Skin epidermis (tissue), 12 donors: ENCODE data around the gene ISCU.
"Not testable (repeated sequence)": the region's sequence is repeated elsewhere in the genome, so short reads cannot be mapped to it uniquely, and the experiment has no call there.

Source experiments
- H3K27ac ChIP-seq, 21 experiments: fragments of 200-600 bp; sonication (generic) in 11 of 21; one replicate each; pipeline ENCODE4 v1.5.0; 2020; ENCODE audit warnings: mild to moderate bottlenecking in 3 of 21, inconsistent platforms in 2 of 21, moderate library complexity in 2 of 21
- H3K4me3 ChIP-seq, 7 experiments: fragments of 200-600 bp; sonication (generic) in 2 of 7; one replicate each; pipeline ENCODE4 v1.5.0; 2020; ENCODE audit warnings: inconsistent platforms in 2 of 7, mild to moderate bottlenecking in 2 of 7, moderate library complexity in 1 of 7

The ISCU gene

DNA sequence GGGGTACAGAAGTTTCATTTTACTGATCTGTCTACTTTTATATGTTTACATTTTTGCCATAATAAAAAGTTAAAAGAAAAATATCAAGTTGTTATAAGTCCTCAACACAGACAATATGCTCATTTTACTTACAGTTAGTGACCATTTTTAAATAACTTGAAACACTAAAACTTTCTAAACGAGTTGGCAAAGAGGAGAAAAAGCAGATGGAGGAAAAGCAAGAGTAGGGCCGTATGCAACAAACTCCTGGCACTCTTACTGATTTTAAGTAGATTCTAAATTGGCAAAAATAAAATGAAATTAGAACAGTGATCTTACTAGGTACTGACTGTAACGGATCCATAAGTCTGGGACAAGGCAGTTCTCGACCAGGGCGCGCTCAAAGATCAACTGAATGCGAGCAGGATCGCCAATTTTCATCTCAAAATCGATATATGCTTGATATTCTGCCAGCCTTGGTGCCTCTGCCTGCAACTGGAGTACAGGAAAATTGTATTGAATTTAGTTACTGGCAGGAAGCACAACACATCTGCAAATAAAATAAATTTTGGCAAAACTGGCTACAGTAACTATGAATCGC is 23.7 kb upstream of the ISCU start:
- H3K27ac ChIP-seq: no peak overlapping the region
- H3K4me3 ChIP-seq: no peak overlapping the region

DNA sequence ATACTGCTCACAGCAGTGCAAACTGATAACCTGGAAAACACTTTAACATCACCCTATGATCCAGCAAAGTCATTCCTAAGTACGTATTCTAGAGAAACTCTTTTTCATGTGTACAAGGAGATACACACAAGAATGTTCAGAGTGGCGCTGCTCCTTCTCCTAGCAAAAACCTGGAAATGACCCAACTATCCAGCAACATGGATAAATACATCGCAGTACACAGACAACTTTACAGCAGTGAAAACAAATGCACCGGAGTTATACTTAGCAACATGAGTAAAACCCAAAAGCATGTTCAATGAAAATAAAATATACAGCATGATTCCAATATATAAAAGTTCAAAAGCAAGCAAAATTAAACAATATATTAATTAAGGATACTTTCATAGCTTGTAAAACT is 20.1 kb upstream of the ISCU start:
- peak overlapping the region in 2 of 21 experiments; percentile 60 to 72 for H3K27ac ChIP-seq
- H3K4me3 ChIP-seq: no peak overlapping the region

- Histone ChIP-seq H3K4me3 (no peak overlapping the region), H3K27ac (peak overlapping the region in 1 of 21 experiments; percentile 10)
Observed at GRCh38 chr12:108543652-108544051, 18.7 kb upstream of the ISCU start.

DNA sequence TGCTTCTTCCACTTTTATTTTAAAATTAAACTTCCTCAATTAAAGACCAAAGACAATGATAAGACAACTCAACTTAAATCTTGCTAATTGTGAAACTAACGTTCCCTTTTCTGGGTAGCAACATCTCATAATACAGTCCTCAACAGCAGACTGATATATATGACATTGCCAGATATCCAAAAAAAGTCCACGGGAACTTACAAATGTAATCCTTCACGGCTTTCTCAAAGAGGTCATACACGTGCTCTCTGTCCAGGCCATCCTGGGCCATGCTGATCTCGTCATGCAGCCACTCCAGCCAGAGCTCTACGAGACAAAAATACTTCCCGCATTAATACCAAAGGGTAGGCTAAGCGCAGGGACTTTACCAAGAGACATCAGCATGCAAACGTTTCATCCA is 14.7 kb upstream of the ISCU start:
- Histone ChIP-seq H3K4me3 (no peak overlapping the region), H3K27ac (no peak overlapping the region)

GRCh38 chr12:108548954-108549521 is 13.4 kb upstream of the ISCU start:
- no peak overlapping the region for H3K27ac ChIP-seq
- H3K4me3 ChIP-seq: no peak overlapping the region

DNA sequence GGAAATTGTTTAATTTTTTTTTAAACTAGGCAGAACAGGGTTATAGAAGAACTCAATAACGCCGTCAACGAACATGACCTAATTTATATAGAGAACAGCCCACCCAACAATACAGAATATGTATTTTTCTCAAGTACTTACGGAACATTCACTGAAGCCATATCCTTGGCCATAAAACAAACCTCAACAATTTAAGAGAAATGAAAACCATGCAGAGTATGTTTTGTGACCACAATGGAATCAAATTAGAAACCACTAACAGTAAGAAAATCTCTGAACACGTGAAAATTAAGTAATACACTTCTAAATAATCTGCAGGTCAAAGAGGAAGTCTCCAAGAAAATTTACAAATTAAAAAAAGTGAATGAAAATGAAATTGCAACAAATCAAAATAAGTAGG is 10.9 kb upstream of the ISCU start:
- Histone ChIP-seq H3K4me3 (no peak overlapping the region), H3K27ac (no peak overlapping the region)

DNA sequence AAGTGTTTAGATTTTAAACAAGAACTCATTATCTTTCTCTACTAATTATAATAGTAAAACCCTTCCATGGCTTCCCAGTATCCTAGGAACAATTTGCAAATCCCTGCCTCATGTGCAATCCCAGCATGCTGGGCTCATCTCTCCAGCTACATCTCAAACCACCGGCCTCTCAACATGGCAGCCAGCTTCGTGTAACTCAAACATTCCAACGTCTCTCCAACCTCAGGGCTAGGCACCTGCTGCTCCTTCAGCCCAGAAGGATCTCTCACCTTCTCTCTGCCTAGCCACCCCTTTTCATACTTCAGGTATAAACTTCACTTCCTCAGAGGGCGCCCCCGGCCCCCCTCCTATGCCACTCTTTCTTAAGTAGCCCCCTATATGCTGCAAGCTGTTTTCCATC is 8.6 kb upstream of the ISCU start:
- Histone ChIP-seq H3K4me3 (no peak overlapping the region), H3K27ac (no peak overlapping the region)

DNA sequence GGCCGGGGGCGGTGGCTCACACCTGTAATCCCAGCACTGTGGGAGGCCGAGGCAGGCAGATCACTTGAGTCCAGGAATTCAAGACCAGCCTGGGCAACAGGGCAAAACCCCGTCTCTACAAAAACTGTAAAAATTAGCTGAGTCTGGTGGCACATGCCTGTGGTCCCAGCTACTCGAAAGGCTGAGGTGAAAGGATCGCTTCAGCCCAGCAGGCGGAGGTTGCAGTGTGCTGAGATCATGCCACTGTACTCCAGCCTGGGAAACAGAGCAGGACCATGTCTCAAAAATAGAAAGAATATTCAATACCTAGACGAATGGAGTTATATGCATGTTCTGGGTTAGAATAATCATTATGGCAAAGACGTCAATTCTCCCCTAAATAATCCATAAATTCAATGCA is 7.0 kb upstream of the ISCU start:
- H3K27ac ChIP-seq: not testable (repeated sequence)

GRCh38 chr12:108559007-108559655 is 3.3 kb upstream of the ISCU start:
- no peak overlapping the region for H3K27ac ChIP-seq
- H3K4me3 ChIP-seq: no peak overlapping the region

More for the DNA sequence above, 7.0 kb upstream of the ISCU start:
- H3K4me3 ChIP-seq: not testable (repeated sequence)

GRCh38 chr12:108559748-108560147 is 2.6 kb upstream of the ISCU start:
- peak overlapping the region in 3 of 21 experiments; percentile 81 to 95 (median 93) for H3K27ac ChIP-seq
- peak overlapping the region in 5 of 7 experiments; percentile 78 to 94 (median 90) for H3K4me3 ChIP-seq

- Histone ChIP-seq H3K4me3 (peak overlapping the region; percentile 62 to 94 (median 88)), H3K27ac (peak overlapping the region in 20 of 21 experiments; percentile 65 to 97 (median 93))
Observed at GRCh38 chr12:108560321-108560721, 2.1 kb upstream of the ISCU start.

- H3K4me3 ChIP-seq: peak within 1 kb of the TSS; percentile 62 to 94 (median 88)
- H3K27ac ChIP-seq: peak within 1 kb of the TSS; percentile 65 to 97 (median 93)
Observed at GRCh38 chr12:108560752-108561719, 1.4 kb upstream of the ISCU start, which contains the start of gene SART3. TSS of gene SART3 (minus strand) at chr12:108561173. CDS start at chr12:108561154, 19 bp downstream.

- Histone ChIP-seq H3K4me3 (peak overlapping the region; percentile 62 to 94 (median 88)), H3K27ac (peak overlapping the region in 19 of 21 experiments; percentile 78 to 97 (median 93))
Observed at GRCh38 chr12:108561852-108562347, 496 bp upstream of the ISCU start.

GRCh38 chr12:108563136-108563803 is 874 bp downstream of the ISCU start:
- H3K27ac ChIP-seq: peak overlapping the region; percentile 36 to 97 (median 92)
- peak overlapping the region; percentile 62 to 94 (median 88) for H3K4me3 ChIP-seq

DNA sequence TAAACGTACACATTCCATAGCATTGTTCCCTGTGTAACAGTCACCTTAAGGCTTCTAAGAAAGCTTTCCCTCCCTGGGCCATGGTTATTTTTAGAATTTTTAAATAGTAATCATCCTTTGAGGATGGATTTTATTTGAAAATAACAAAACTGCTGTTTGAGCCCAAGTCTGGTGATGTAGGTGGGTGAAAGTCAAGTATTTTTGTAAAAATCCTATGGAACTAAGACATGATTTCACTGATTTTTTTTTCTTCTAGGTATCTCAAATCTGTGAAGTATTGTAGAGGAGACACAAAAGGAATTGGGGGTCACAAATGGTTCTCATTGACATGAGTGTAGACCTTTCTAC is 1.4 kb downstream of the ISCU start:
- H3K27ac ChIP-seq: peak overlapping the region in 8 of 21 experiments; percentile 36 to 95 (median 92)

GRCh38 chr12:108564724-108565123 is 2.3 kb downstream of the ISCU start:
- Histone ChIP-seq H3K27ac (peak overlapping the region in 1 of 21 experiments; percentile 13), H3K4me3 (no peak overlapping the region)

More for the DNA sequence above, 1.4 kb downstream of the ISCU start:
- peak overlapping the region in 3 of 7 experiments; percentile 78 to 90 (median 90) for H3K4me3 ChIP-seq

GRCh38 chr12:108565146-108565545 is 2.8 kb downstream of the ISCU start:
- H3K27ac ChIP-seq: no peak overlapping the region
- no peak overlapping the region for H3K4me3 ChIP-seq

DNA sequence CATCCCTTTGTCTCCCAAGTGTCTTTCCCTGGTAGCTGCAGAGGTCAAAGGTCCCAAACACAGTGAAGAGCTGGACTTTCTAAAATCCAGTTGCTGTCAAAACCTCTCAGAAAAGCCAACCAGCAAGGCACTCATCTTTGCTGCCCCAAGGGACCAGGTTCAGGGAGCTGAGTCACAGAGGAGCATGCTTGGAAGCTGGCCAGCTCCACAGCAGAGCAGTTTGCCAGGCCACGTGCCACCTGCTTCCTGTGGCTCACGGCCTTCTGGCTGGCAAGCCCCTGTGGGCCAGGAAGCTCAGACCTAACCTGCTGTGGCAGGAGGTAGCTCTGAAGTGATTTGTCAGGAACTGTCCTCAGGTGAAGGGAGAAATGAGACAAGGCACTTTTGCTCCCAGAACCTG is 3.6 kb downstream of the ISCU start:
- no peak overlapping the region for H3K4me3 ChIP-seq
- peak overlapping the region in 11 of 21 experiments; percentile 2 to 67 (median 27) for H3K27ac ChIP-seq

DNA sequence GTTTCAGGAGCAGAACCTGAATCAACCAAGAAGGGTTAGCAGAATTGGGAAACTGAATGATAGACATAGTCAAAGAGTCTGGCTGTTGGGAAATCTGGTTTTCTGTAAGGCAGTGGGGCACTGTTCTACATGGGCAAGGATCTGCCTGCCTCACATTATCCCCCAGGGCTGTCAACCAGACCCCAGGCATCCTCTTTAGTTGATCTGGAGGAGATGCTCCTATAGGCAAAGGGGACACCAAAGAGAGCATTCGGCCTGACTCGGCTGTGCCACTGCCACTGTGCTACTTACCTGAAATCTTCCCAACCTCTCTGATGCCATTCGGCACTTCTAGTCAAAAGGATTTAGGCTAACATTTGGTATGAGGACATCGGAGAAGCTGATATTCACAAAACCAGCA is 4.1 kb downstream of the ISCU start:
- H3K27ac ChIP-seq: peak overlapping the region in 11 of 21 experiments; percentile 3 to 53 (median 24)

More for the DNA sequence above, 4.1 kb downstream of the ISCU start:
- H3K4me3 ChIP-seq: no peak overlapping the region
